ENCODE data around the gene STAMBPL1.
"Not testable (repeated sequence)": the region's sequence is repeated elsewhere in the genome, so short reads cannot be mapped to it uniquely, and the experiment has no call there.

The STAMBPL1 gene

GRCh38 chr10:88923520-88923919 is 43.5 kb downstream of the STAMBPL1 start:
- no peak for DNase-seq

GRCh38 chr10:88926566-88927415 is 46.7 kb downstream of the STAMBPL1 start:
- no peak for DNase-seq

GRCh38 chr10:88927416-88927690 is 47.3 kb downstream of the STAMBPL1 start:
- no peak for DNase-seq

GRCh38 chr10:88928254-88928653 is 48.2 kb downstream of the STAMBPL1 start:
- no peak for DNase-seq

- no peak for DNase-seq
Measured at GRCh38 chr10:88931548-88931947, 51.5 kb downstream of the STAMBPL1 start.

- DNase-seq: not testable (repeated sequence)
Measured at GRCh38 chr10:88932029-88932428, 52.0 kb downstream of the STAMBPL1 start.

GRCh38 chr10:88932539-88933256 is 52.7 kb downstream of the STAMBPL1 start:
- peak in 1 of 2 experiments; percentile 54 for DNase-seq

GRCh38 chr10:88933564-88933963 is 53.5 kb downstream of the STAMBPL1 start:
- DNase-seq: no peak

- DNase-seq: peak; percentile 33 to 38
Measured at GRCh38 chr10:88934900-88935672, 55.0 kb downstream of the STAMBPL1 start.

GRCh38 chr10:88936656-88937055 is 56.6 kb downstream of the STAMBPL1 start:
- DNase-seq: no peak

- DNase-seq: no peak
Measured at GRCh38 chr10:88938039-88938438, 58.0 kb downstream of the STAMBPL1 start.

- DNase-seq: no peak
Measured at GRCh38 chr10:88938938-88939337, 58.9 kb downstream of the STAMBPL1 start.

GRCh38 chr10:88941026-88941425 is 61.0 kb downstream of the STAMBPL1 start:
- no peak for DNase-seq

GRCh38 chr10:88943778-88944177 is 63.7 kb downstream of the STAMBPL1 start:
- DNase-seq: no peak

- no peak for DNase-seq
Measured at GRCh38 chr10:88944813-88945212, 64.8 kb downstream of the STAMBPL1 start.

- no peak for DNase-seq
Measured at GRCh38 chr10:88946200-88946599, 66.2 kb downstream of the STAMBPL1 start.

- DNase-seq: no peak
Measured at GRCh38 chr10:88946965-88947590, 67.0 kb downstream of the STAMBPL1 start.

- DNase-seq: no peak
Measured at GRCh38 chr10:88949051-88949450, 69.0 kb downstream of the STAMBPL1 start.

GRCh38 chr10:88949912-88950837 is 70.1 kb downstream of the STAMBPL1 start:
- no peak for DNase-seq

GRCh38 chr10:88952647-88953111 is 72.6 kb downstream of the STAMBPL1 start, which contains the start of gene ACTA2:
TSS of gene ACTA2 (minus strand) at chr10:88952773. CDS start at chr10:88948930, 3,843 bp downstream.
- DNase-seq: no peak

GRCh38 chr10:88953662-88954061 is 73.6 kb downstream of the STAMBPL1 start:
- no peak for DNase-seq
